Liver (tissue), 9 donors: ENCODE measurements around the gene TDO2. TPM values are rescaled to one million over a fixed set of nuclear protein-coding genes. Genes with fewer than 3 reads are reported as not detected.

Experiments
- DNase-seq: peaks from one replicate; pipeline ENCODE4 v3.0.0-alpha.2; 2017; ENCODE audit warnings: low spot score
- H3K27ac ChIP-seq, 2 donors: one replicate each; pipeline ENCODE4 v1.7.0; 2013; ENCODE audit warnings: inconsistent platforms in 2 of 2, low read length in 2 of 2, control low read depth in 1 of 2, low read depth in 1 of 2, mild to moderate bottlenecking in 1 of 2
- H3K27me3 ChIP-seq, 4 donors: one replicate each; pipeline versions ENCODE4 v1.6.1 to v1.7.0; 2013; ENCODE audit warnings: low read length in 3 of 4, inconsistent platforms in 1 of 4, mild to moderate bottlenecking in 1 of 4, moderate library complexity in 1 of 4; ENCODE audit not compliant: control insufficient read depth in 4 of 4, insufficient read depth in 4 of 4
- H3K36me3 ChIP-seq, 4 donors: one replicate each; pipeline versions ENCODE4 v1.6.1 to v1.7.0; 2013; ENCODE audit warnings: low read length in 3 of 4, mild to moderate bottlenecking in 3 of 4, low read depth in 1 of 4, moderate library complexity in 1 of 4; ENCODE audit not compliant: control insufficient read depth in 4 of 4, insufficient read depth in 3 of 4
- H3K4me1 ChIP-seq, 4 donors: one replicate each; pipeline versions ENCODE4 v1.6.1 to v1.7.0; 2013; ENCODE audit warnings: low read length in 3 of 4, mild to moderate bottlenecking in 3 of 4, moderate library complexity in 1 of 4; ENCODE audit not compliant: control insufficient read depth in 4 of 4, insufficient read depth in 4 of 4
- H3K4me3 ChIP-seq, 3 donors: one replicate each; pipeline versions ENCODE4 v1.6.1 to v1.7.0; 2013; ENCODE audit warnings: low read length in 3 of 3, control low read depth in 1 of 3, low read depth in 1 of 3, mild to moderate bottlenecking in 1 of 3
- H3K9ac ChIP-seq, 2 donors: one replicate each; pipeline ENCODE4 v1.7.0; 2013; ENCODE audit warnings: low read length in 2 of 2, mild to moderate bottlenecking in 2 of 2, moderate library complexity in 2 of 2, control low read depth in 1 of 2, low read depth in 1 of 2
- H3K9me3 ChIP-seq, 4 donors: one replicate each; pipeline versions ENCODE4 v1.6.1 to v1.7.0; 2013; ENCODE audit warnings: low read length in 3 of 4; ENCODE audit not compliant: control insufficient read depth in 4 of 4
- ATF3 ChIP-seq: IDR thresholded peaks from 2 replicates; pipeline ENCODE4 v1.6.1; 2016; ENCODE audit warnings: antibody characterized with exemption
- EGR1 ChIP-seq, 2 donors: IDR thresholded peaks; 2 replicates each; pipeline ENCODE4 v1.6.1; 2016 to 2018; ENCODE audit warnings: antibody characterized with exemption in 2 of 2, low read depth in 2 of 2
- FOXA1 ChIP-seq: IDR thresholded peaks from 2 replicates; pipeline ENCODE4 v1.6.1; 2016; ENCODE audit warnings: antibody characterized with exemption
- GABPA ChIP-seq, 2 donors: IDR thresholded peaks in 1 of 2; conservative IDR thresholded peaks in 1 of 2; 2 replicates each; pipeline ENCODE4 v1.6.1; 2016; ENCODE audit warnings: antibody characterized with exemption in 2 of 2, mild to moderate bottlenecking in 1 of 2, moderate library complexity in 1 of 2
- HNF4A ChIP-seq, 2 donors: conservative IDR thresholded peaks; 2 replicates each; pipeline ENCODE4 v1.6.1; 2016; ENCODE audit warnings: antibody characterized with exemption in 2 of 2, mild to moderate bottlenecking in 2 of 2
- HNF4G ChIP-seq: IDR thresholded peaks from 2 replicates; pipeline ENCODE4 v1.6.1; 2016; ENCODE audit warnings: antibody characterized with exemption
- JUND ChIP-seq, 2 donors: IDR thresholded peaks; 2 replicates each; pipeline ENCODE4 v1.6.1; 2016; ENCODE audit warnings: antibody characterized with exemption in 2 of 2
- NR2F2 ChIP-seq: IDR thresholded peaks from 2 replicates; pipeline ENCODE4 v1.6.1; 2016; ENCODE audit warnings: antibody characterized with exemption
- RAD21 ChIP-seq, 2 donors: IDR thresholded peaks; 2 replicates each; pipeline ENCODE4 v1.6.1; 2016; ENCODE audit warnings: antibody characterized with exemption in 2 of 2, mild to moderate bottlenecking in 2 of 2
- REST ChIP-seq: IDR thresholded peaks from 2 replicates; pipeline ENCODE4 v1.6.1; 2016; ENCODE audit warnings: antibody characterized with exemption, mild to moderate bottlenecking
- RXRA ChIP-seq, 2 donors: IDR thresholded peaks; 2 replicates each; pipeline ENCODE4 v1.6.1; 2017 to 2018; ENCODE audit warnings: antibody characterized with exemption in 2 of 2, mild to moderate bottlenecking in 1 of 2
- SP1 ChIP-seq: IDR thresholded peaks from 2 replicates; pipeline ENCODE4 v1.6.1; 2018; ENCODE audit warnings: antibody characterized with exemption, mild to moderate bottlenecking
- TAF1 ChIP-seq: conservative IDR thresholded peaks from 2 replicates; pipeline ENCODE4 v1.6.1; 2016; ENCODE audit warnings: antibody characterized with exemption, mild to moderate bottlenecking
- YY1 ChIP-seq: IDR thresholded peaks from 2 replicates; pipeline ENCODE4 v1.6.1; 2016; ENCODE audit warnings: antibody characterized with exemption, mild to moderate bottlenecking
- WGBS: extraction: QIAGEN DNeasy Blood & Tissue Kit; methylation state at CpG from one replicate; pipeline ENCODE4 v1.1.7; 2013; 5-methylcytosine and 5-hydroxymethylcytosine counted together
- polyA plus RNA-seq, 2 donors: library from polyadenylated mRNA; stranded (reverse) in 1 of 2; unstranded in 1 of 2; fragments of 200-250 nt in 1 of 2; fragments of >200 nt in 1 of 2; fragmentation: Nextera tagmentation in 1 of 2; extraction: Ambion mirVana in 1 of 2; gene quantifications; one replicate each; pipeline versions ENCODE4 v1.2.1 to v1.2.3, GENCODE V29; 2013 to 2015
- total RNA-seq, 2 donors: library from RNA; depleted of rRNA; stranded (reverse); fragments of >200 nt; gene quantifications; one replicate each; pipeline ENCODE4 v1.2.3, GENCODE V29; 2014
- TF ChIP-seq, protein P1 (sequence below): IDR thresholded peaks from 2 replicates; pipeline ENCODE4 v1.6.1; 2016; ENCODE audit warnings: antibody characterized with exemption
- donor health status: healthy.
- donor health status: healthy.
- donor health status: healthy.
- donor health status: healthy.
- donor health status: healthy.

TDO2 gene
- total and polyA plus RNA-seq, 4 donors: 163 to 1,057 (median 533) TPM

- Histone ChIP-seq H3K27me3 (no peaks in the 10 kb centered on the region), H3K9ac (no peak overlapping the region), H3K36me3 (no peaks in the 10 kb centered on the region), H3K4me3 (peak overlapping the region; percentile 3 to 38 (median 28)), H3K4me1 (peaks cover 0 to 8% (median 3%) of the 10 kb centered on the region in 4 donors), H3K9me3 (no peaks in the 10 kb centered on the region), H3K27ac (peak overlapping the region in 1 of 2 donors; percentile 40)
- 39% methylated on average over 6 of the region's 6 CpGs for WGBS
- TF ChIP-seq FOXA1 (no peak), SP1 (peak; percentile 8), RAD21 (IDR thresholded peaks at IDR 0.05) (peak; percentile 4 to 52), TAF1 (peak; percentile 46), RXRA (IDR thresholded peaks at IDR 0.05) (peak; percentile 50 to 66), YY1 (peak; percentile 18), EGR1 (IDR thresholded peaks at IDR 0.05; ENCODE audit: low read depth in 2 of 2) (no peak), HNF4A (conservative IDR thresholded peaks at IDR 0.05) (peak in 1 of 2 donors; percentile 18), JUND (IDR thresholded peaks at IDR 0.05) (no peak), REST (no peak)
- DNase-seq: no peak
These were observed 48.8 kb upstream of the TDO2 start for GRCh38 chr4:155854582-155855226.

DNA sequence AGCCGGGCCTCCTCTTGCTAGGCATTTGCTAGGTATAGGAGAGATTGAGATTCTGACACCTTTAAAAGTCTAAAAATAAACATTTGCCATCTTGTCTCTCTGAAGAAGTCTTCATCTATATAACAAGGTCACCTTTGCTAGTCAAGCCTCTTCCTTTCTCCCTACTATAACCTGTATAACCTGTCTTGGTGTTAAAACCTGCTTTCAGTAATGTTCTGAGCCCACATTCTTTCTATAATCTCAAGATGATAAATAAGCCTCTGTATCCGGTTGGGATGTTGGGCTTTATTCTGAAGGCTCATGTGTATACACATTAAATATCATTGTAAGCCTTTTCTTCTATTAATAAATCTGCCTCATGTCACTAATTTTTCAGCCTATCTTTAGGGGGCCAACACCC lies 47.6 kb upstream of the TDO2 start:
- no peak for DNase-seq
- H3K4me1 ChIP-seq: peaks cover 0 to 8% (median 3%) of the 10 kb centered on the region in 4 donors
- no peak overlapping the region for H3K4me3 ChIP-seq
- no peaks in the 10 kb centered on the region for H3K27me3 ChIP-seq
- TF ChIP-seq NR2F2: no peak
- TF ChIP-seq, protein P1, sequence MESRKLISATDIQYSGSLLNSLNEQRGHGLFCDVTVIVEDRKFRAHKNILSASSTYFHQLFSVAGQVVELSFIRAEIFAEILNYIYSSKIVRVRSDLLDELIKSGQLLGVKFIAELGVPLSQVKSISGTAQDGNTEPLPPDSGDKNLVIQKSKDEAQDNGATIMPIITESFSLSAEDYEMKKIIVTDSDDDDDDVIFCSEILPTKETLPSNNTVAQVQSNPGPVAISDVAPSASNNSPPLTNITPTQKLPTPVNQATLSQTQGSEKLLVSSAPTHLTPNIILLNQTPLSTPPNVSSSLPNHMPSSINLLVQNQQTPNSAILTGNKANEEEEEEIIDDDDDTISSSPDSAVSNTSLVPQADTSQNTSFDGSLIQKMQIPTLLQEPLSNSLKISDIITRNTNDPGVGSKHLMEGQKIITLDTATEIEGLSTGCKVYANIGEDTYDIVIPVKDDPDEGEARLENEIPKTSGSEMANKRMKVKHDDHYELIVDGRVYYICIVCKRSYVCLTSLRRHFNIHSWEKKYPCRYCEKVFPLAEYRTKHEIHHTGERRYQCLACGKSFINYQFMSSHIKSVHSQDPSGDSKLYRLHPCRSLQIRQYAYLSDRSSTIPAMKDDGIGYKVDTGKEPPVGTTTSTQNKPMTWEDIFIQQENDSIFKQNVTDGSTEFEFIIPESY: no peak
- no peak for TF ChIP-seq ATF3
- no peak for TF ChIP-seq YY1
- TF ChIP-seq EGR1 (IDR thresholded peaks at IDR 0.05; ENCODE audit: low read depth in 2 of 2): no peak
- TF ChIP-seq SP1: no peak
- no peak for TF ChIP-seq RXRA (IDR thresholded peaks at IDR 0.05)
- no peak for TF ChIP-seq FOXA1
- TF ChIP-seq GABPA (IDR thresholded peaks at IDR 0.05 in 1 of 2, conservative IDR thresholded peaks at IDR 0.05 in 1 of 2): no peak
- no peak for TF ChIP-seq HNF4G
- TF ChIP-seq TAF1: no peak
- TF ChIP-seq HNF4A (conservative IDR thresholded peaks at IDR 0.05): no peak
- no peaks in the 10 kb centered on the region for H3K9me3 ChIP-seq
- WGBS: 83% methylated on average over 2 of the region's 2 CpGs
- no peak overlapping the region for H3K27ac ChIP-seq
- no peaks in the 10 kb centered on the region for H3K36me3 ChIP-seq
- H3K9ac ChIP-seq: no peak overlapping the region
